ENCODE measurements around the gene TMEM52B.

TMEM52B gene

DNA sequence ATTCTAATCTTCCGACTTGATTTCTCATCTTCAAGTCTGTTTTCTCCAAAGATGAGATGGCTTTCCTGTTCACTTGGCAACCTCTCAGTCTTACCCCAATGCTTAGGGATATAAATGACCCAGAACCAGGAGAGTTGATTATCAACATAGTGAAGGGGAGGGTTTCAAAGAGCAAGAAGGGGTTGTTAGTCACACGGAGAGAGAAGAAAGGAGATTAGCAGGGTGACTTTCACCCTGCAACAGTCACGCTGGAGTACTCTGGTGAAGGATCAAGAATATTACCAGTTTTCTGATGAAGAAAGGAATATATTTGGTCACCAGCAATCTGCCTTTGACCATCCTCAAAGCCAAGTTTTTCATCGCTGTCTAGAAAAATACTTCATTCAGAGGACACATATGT, at the start of gene TMEM52B:
TSS of gene TMEM52B (plus strand) at position 212 of the 400 bp plus-strand sequence. CDS start 543 bp downstream, outside the sequence.
- TF ChIP-seq, protein P1, sequence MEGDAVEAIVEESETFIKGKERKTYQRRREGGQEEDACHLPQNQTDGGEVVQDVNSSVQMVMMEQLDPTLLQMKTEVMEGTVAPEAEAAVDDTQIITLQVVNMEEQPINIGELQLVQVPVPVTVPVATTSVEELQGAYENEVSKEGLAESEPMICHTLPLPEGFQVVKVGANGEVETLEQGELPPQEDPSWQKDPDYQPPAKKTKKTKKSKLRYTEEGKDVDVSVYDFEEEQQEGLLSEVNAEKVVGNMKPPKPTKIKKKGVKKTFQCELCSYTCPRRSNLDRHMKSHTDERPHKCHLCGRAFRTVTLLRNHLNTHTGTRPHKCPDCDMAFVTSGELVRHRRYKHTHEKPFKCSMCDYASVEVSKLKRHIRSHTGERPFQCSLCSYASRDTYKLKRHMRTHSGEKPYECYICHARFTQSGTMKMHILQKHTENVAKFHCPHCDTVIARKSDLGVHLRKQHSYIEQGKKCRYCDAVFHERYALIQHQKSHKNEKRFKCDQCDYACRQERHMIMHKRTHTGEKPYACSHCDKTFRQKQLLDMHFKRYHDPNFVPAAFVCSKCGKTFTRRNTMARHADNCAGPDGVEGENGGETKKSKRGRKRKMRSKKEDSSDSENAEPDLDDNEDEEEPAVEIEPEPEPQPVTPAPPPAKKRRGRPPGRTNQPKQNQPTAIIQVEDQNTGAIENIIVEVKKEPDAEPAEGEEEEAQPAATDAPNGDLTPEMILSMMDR (IDR thresholded peaks at IDR 0.05): no peak
- no peaks in the 10 kb centered on the region for H3K36me3 Mint-ChIP-seq (ENCODE audit: low read depth)
- H3K9me3 Mint-ChIP-seq: no peaks in the 10 kb centered on the region
- peaks cover 8% of the 10 kb centered on the region for H3K4me1 Mint-ChIP-seq
- no peak within 1 kb of the TSS for H3K4me3 Mint-ChIP-seq
- peaks cover 5% of the 10 kb centered on the region for H3K27me3 Mint-ChIP-seq (ENCODE audit: low read depth, poor library complexity)
- H3K27ac Mint-ChIP-seq: no peak within 1 kb of the TSS
- no peak for DNase-seq

DNA sequence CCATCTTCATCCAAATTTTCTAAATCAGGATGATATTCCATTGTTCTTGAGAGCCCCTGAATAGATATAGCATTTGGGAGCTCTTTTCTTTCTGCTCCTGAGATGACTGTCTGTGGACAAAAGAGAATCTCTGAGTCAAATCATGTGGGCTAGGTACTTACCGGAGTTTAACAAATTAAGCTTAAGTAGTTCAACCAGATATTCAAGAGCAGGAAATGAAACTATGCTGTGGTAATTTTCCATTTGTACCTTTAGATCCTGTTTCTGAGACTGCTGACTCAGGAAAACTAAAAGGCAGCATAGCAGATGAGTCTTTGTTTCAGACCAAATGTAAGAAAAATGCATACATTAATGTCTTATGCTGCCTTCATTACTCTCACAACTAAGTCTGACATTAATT, 48.8 kb upstream of the TMEM52B start, which contains the start of gene CLEC7A:
TSS of gene CLEC7A (minus strand) at position 158 of the 400 bp plus-strand sequence. CDS start at position 41, 117 bp downstream.
- Mint-ChIP-seq H3K4me3 (no peak within 1 kb of the TSS), H3K36me3 (ENCODE audit: low read depth) (no peaks in the 10 kb centered on the region), H3K4me1 (no peaks in the 10 kb centered on the region), H3K27ac (no peak within 1 kb of the TSS), H3K27me3 (ENCODE audit: low read depth, poor library complexity) (peaks cover 6% of the 10 kb centered on the region), H3K9me3 (no peaks in the 10 kb centered on the region)
- no peak for DNase-seq
- TF ChIP-seq, protein P1 (IDR thresholded peaks at IDR 0.05): no peak

DNA sequence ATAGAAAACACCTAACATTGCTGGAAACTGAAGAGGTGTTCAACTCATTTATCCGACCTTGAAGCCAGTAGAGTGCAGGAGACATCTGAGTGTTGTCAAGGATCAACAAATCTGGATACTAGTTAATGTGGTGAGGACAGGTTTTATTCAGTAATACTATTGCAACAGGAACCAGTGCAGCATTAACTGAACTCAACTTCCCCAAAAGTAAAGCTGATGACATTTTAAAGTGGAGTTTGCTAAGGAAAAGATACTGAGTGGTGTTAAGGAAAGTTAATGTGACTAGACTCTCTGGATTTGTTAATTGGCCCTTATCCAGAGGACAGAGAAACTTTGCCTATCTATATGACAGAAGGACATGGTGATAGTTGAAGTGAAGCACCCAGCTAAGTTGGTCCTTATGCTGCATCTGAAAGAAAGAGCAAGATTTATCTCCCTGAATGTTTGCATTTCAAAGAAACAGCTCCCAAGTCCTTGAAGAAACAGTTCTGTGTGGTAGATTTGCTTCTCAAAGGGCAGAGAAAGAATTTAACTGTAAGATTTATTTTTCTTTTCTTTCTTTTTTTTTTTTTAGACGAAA, 47.6 kb upstream of the TMEM52B start:
- Mint-ChIP-seq H3K27ac (no peak overlapping the region), H3K9me3 (no peaks in the 10 kb centered on the region), H3K27me3 (ENCODE audit: low read depth, poor library complexity) (peaks cover 6% of the 10 kb centered on the region), H3K4me1 (no peaks in the 10 kb centered on the region), H3K4me3 (no peak overlapping the region), H3K36me3 (ENCODE audit: low read depth) (no peaks in the 10 kb centered on the region)
- TF ChIP-seq, protein P1 (IDR thresholded peaks at IDR 0.05): no peak
- DNase-seq: no peak

DNA sequence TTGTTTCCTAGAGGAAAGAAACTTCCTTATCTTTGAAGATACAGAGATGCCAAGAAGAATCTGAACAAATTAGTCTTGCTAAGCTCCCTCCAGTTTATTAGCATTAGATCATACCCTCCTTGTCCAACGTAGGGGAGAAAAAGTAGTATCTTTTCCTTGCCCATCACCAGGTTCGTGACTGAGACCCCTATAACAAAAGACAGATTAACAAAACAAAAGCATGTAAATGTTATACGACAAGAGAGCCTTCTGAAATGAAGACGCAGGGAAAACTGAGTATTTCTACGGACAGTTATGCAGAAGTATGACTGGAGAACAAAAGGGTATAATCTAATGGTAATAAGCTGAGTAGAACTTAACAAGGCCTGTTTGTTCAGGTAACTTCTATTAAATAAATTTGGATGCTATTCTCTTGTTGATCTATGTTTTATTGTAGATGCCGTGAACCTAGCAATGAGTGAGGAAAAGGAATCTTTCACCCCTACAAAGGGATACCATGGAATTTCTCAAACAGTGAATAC, 45.9 kb upstream of the TMEM52B start:
- H3K9me3 Mint-ChIP-seq: no peaks in the 10 kb centered on the region
- H3K4me3 Mint-ChIP-seq: no peak overlapping the region
- peaks cover 6% of the 10 kb centered on the region for H3K27me3 Mint-ChIP-seq (ENCODE audit: low read depth, poor library complexity)
- H3K36me3 Mint-ChIP-seq (ENCODE audit: low read depth): no peaks in the 10 kb centered on the region
- TF ChIP-seq, protein P1 (IDR thresholded peaks at IDR 0.05): no peak
- DNase-seq: no peak
- H3K27ac Mint-ChIP-seq: no peak overlapping the region
- H3K4me1 Mint-ChIP-seq: no peaks in the 10 kb centered on the region

DNA sequence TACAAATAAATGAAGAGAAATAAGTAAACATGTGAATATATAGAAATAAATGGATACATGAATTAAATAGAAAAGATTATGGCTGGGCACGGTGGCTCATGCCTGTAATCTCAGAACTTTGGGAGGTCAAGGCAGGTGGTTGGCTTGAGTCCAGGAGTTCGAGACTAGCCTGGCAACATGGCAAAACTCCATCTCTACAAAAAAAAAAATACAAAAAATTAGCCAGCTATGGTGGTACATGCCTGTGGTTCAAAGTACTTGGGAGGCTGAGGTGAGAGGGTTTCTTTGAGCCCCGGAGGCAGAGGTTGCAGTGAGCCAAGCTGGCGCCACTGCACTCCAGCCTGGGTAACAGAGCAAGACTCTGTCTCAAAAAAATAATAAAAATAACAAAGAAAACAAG, 43.7 kb upstream of the TMEM52B start:
- H3K27me3 Mint-ChIP-seq (ENCODE audit: low read depth, poor library complexity): peaks cover 3% of the 10 kb centered on the region
- TF ChIP-seq, protein P1 (IDR thresholded peaks at IDR 0.05): no peak
- H3K4me3 Mint-ChIP-seq: no peak overlapping the region
- no peak overlapping the region for H3K27ac Mint-ChIP-seq
- no peak for DNase-seq
- no peaks in the 10 kb centered on the region for H3K9me3 Mint-ChIP-seq
- no peaks in the 10 kb centered on the region for H3K36me3 Mint-ChIP-seq (ENCODE audit: low read depth)
- no peaks in the 10 kb centered on the region for H3K4me1 Mint-ChIP-seq

DNA sequence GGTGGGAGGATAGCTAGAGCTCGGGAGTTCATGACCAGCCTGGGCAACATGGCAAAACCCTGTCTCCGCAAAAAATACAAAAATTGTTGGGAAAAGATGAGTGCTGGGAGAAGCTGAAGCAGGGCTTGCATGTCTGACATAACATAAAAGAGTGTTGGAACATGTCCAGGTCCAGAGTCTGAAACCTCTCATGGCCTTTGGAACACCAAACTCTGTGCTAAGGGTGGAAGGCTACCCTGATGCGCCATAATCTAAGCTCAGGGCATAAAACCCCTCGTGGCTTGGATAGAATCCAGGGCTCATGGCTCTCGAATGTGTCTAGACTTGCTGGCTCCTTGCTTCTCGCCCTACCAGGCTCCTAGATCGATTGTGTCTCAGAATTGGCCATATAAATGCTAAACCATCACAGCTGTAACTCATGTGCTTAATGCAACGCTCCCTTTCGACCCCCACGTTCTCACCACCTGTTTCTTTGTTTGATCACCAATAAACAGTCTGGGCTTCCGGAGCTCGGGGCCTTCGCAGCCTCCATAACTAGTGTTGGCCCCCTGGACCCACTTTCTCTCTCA, 42.1 kb upstream of the TMEM52B start:
- DNase-seq: no peak
- Mint-ChIP-seq H3K27ac (no peak overlapping the region), H3K9me3 (no peaks in the 10 kb centered on the region), H3K36me3 (ENCODE audit: low read depth) (no peaks in the 10 kb centered on the region), H3K4me1 (no peaks in the 10 kb centered on the region), H3K27me3 (ENCODE audit: low read depth, poor library complexity) (peaks cover 3% of the 10 kb centered on the region), H3K4me3 (no peak overlapping the region)
- TF ChIP-seq, protein P1 (IDR thresholded peaks at IDR 0.05): no peak
